WTC11 (cell line): ENCODE measurements around the gene WNT8B.

Experiments
- CBFB ChIP-seq: sonication (generic); formaldehyde crosslinking; IDR thresholded peaks from 2 replicates; pipeline ENCODE4 v1.8.1; 2022; ENCODE audit warnings: mild to moderate bottlenecking, low read depth, missing genetic modification reagents
- KAT7 ChIP-seq: sonication (generic); formaldehyde crosslinking; IDR thresholded peaks from 2 replicates; pipeline ENCODE4 v1.8.1; 2023; ENCODE audit warnings: missing genetic modification reagents, mild to moderate bottlenecking, borderline replicate concordance
- NR3C1 ChIP-seq: sonication (generic); formaldehyde crosslinking; conservative IDR thresholded peaks from 2 replicates; pipeline ENCODE4 v1.8.1; 2023; ENCODE audit warnings: low read depth, mild to moderate bottlenecking, missing genetic modification reagents
- RELA ChIP-seq: sonication (generic); formaldehyde crosslinking; IDR thresholded peaks from 2 replicates; pipeline ENCODE4 v1.8.1; 2022; ENCODE audit warnings: missing genetic modification reagents, mild to moderate bottlenecking, borderline replicate concordance
- SOX15 ChIP-seq: fragments of 250-450 bp; sonication (Bioruptor Pico); IDR thresholded peaks from 2 replicates; pipeline ENCODE4 v1.9.0; 2021; ENCODE audit warnings: mild to moderate bottlenecking
- SP1 ChIP-seq: sonication (generic); formaldehyde crosslinking; conservative IDR thresholded peaks from 2 replicates; pipeline ENCODE4 v1.8.1; 2022; ENCODE audit warnings: missing genetic modification reagents
- ZNF317 ChIP-seq: sonication (generic); formaldehyde crosslinking; IDR thresholded peaks from 2 replicates; pipeline ENCODE4 v1.8.1; 2023; ENCODE audit warnings: low read depth, mild to moderate bottlenecking, moderate library complexity, missing genetic modification reagents, borderline replicate concordance
- TF ChIP-seq, protein P1 (sequence below): fragments of 200-600 bp; IDR thresholded peaks from 2 replicates; pipeline ENCODE4 v1.8.0; 2022; ENCODE audit warnings: antibody characterized with exemption

GRCh38 chr10:100502926-100503494 is 40.2 kb downstream of the WNT8B start:
- TF ChIP-seq, protein P1, sequence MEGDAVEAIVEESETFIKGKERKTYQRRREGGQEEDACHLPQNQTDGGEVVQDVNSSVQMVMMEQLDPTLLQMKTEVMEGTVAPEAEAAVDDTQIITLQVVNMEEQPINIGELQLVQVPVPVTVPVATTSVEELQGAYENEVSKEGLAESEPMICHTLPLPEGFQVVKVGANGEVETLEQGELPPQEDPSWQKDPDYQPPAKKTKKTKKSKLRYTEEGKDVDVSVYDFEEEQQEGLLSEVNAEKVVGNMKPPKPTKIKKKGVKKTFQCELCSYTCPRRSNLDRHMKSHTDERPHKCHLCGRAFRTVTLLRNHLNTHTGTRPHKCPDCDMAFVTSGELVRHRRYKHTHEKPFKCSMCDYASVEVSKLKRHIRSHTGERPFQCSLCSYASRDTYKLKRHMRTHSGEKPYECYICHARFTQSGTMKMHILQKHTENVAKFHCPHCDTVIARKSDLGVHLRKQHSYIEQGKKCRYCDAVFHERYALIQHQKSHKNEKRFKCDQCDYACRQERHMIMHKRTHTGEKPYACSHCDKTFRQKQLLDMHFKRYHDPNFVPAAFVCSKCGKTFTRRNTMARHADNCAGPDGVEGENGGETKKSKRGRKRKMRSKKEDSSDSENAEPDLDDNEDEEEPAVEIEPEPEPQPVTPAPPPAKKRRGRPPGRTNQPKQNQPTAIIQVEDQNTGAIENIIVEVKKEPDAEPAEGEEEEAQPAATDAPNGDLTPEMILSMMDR = no peak
- TF ChIP-seq KAT7 (CRISPR knock-in tag) = no peak
- TF ChIP-seq SOX15 (CRISPR knock-in tag) = no peak
- TF ChIP-seq RELA = no peak
- no peak for TF ChIP-seq ZNF317 (CRISPR knock-in tag)
- TF ChIP-seq NR3C1 (CRISPR knock-in tag) = no peak
- TF ChIP-seq SP1 (CRISPR knock-in tag) = no peak
- TF ChIP-seq CBFB = no peak
